ENCODE data around the gene DCAF6.

DCAF6 gene

GRCh38 chr1:168106274-168106673 is 169.8 kb downstream of the DCAF6 start:
- Histone ChIP-seq H3K4me1 (ENCODE audit: low read depth, poor library complexity, severe bottlenecking) (no peaks in the 10 kb centered on the region), H3K9ac (no peak overlapping the region), H2AFZ (ENCODE audit: low read depth) (no peak overlapping the region), H3K27me3 (ENCODE audit: insufficient read depth, low read depth) (no peaks in the 10 kb centered on the region), H3K79me2 (ENCODE audit: insufficient read depth, low read depth) (no peaks in the 10 kb centered on the region), H4K20me1 (ENCODE audit: insufficient read depth) (no peaks in the 10 kb centered on the region), H3K36me3 (ENCODE audit: insufficient read depth) (no peaks in the 10 kb centered on the region), H3K27ac (no peak overlapping the region), H3K4me3 (IDR thresholded peaks at IDR 0.05; ENCODE audit: insufficient read depth, low read depth, low read length) (no peak overlapping the region), H3K4me2 (no peak overlapping the region)
- no peak for TF ChIP-seq CTCF (conservative IDR thresholded peaks at IDR 0.05; ENCODE audit: low read depth, low read length)

GRCh38 chr1:168110896-168111545 is 174.5 kb downstream of the DCAF6 start:
- H3K4me2 ChIP-seq: no peak overlapping the region
- H3K27me3 ChIP-seq (ENCODE audit: insufficient read depth, low read depth): no peaks in the 10 kb centered on the region
- TF ChIP-seq CTCF (conservative IDR thresholded peaks at IDR 0.05; ENCODE audit: low read depth, low read length): no peak
- no peaks in the 10 kb centered on the region for H3K79me2 ChIP-seq (ENCODE audit: insufficient read depth, low read depth)
- H4K20me1 ChIP-seq (ENCODE audit: insufficient read depth): no peaks in the 10 kb centered on the region
- no peaks in the 10 kb centered on the region for H3K4me1 ChIP-seq (ENCODE audit: low read depth, poor library complexity, severe bottlenecking)
- H2AFZ ChIP-seq (ENCODE audit: low read depth): no peak overlapping the region
- H3K4me3 ChIP-seq (IDR thresholded peaks at IDR 0.05; ENCODE audit: insufficient read depth, low read depth, low read length): no peak overlapping the region
- no peak overlapping the region for H3K27ac ChIP-seq
- H3K9ac ChIP-seq: no peak overlapping the region
- H3K36me3 ChIP-seq (ENCODE audit: insufficient read depth): no peaks in the 10 kb centered on the region

GRCh38 chr1:168112673-168113305 is 176.3 kb downstream of the DCAF6 start:
- no peak overlapping the region for H3K4me3 ChIP-seq (IDR thresholded peaks at IDR 0.05; ENCODE audit: insufficient read depth, low read depth, low read length)
- no peaks in the 10 kb centered on the region for H3K4me1 ChIP-seq (ENCODE audit: low read depth, poor library complexity, severe bottlenecking)
- no peaks in the 10 kb centered on the region for H3K27me3 ChIP-seq (ENCODE audit: insufficient read depth, low read depth)
- H4K20me1 ChIP-seq (ENCODE audit: insufficient read depth): no peaks in the 10 kb centered on the region
- no peaks in the 10 kb centered on the region for H3K36me3 ChIP-seq (ENCODE audit: insufficient read depth)
- TF ChIP-seq CTCF (conservative IDR thresholded peaks at IDR 0.05; ENCODE audit: low read depth, low read length): no peak
- no peak overlapping the region for H3K27ac ChIP-seq
- no peak overlapping the region for H2AFZ ChIP-seq (ENCODE audit: low read depth)
- H3K4me2 ChIP-seq: no peak overlapping the region
- no peak overlapping the region for H3K9ac ChIP-seq
- H3K79me2 ChIP-seq (ENCODE audit: insufficient read depth, low read depth): no peaks in the 10 kb centered on the region

GRCh38 chr1:168114845-168115244 is 178.4 kb downstream of the DCAF6 start:
- no peaks in the 10 kb centered on the region for H3K4me1 ChIP-seq (ENCODE audit: low read depth, poor library complexity, severe bottlenecking)
- H3K4me3 ChIP-seq (IDR thresholded peaks at IDR 0.05; ENCODE audit: insufficient read depth, low read depth, low read length): no peak overlapping the region
- no peak for TF ChIP-seq CTCF (conservative IDR thresholded peaks at IDR 0.05; ENCODE audit: low read depth, low read length)
- no peaks in the 10 kb centered on the region for H3K36me3 ChIP-seq (ENCODE audit: insufficient read depth)
- H3K9ac ChIP-seq: no peak overlapping the region
- 0 out of 2 replicates have a peak, but pooled peaks cover 3% of the 10 kb centered on the region for H3K27me3 ChIP-seq (ENCODE audit: insufficient read depth, low read depth)
- H3K4me2 ChIP-seq: no peak overlapping the region
- H2AFZ ChIP-seq (ENCODE audit: low read depth): no peak overlapping the region
- H3K79me2 ChIP-seq (ENCODE audit: insufficient read depth, low read depth): no peaks in the 10 kb centered on the region
- H4K20me1 ChIP-seq (ENCODE audit: insufficient read depth): no peaks in the 10 kb centered on the region
- no peak overlapping the region for H3K27ac ChIP-seq

All from KMS-11 (cell line).